HG03025 (cell line): ENCODE data around the gene ZNHIT2.

Source experiments
- ATAC-seq: cut with Tn5 transposase; IDR thresholded peaks from one replicate; pipeline ENCODE4 v1.9.1; 2021; ENCODE audit warnings: mild to moderate bottlenecking, moderate library complexity; ENCODE audit not compliant: unreplicated experiment, low FRiP score

Gene ZNHIT2

GRCh38 chr11:65078786-65079342 is 38.6 kb downstream of the ZNHIT2 start:
- no peak for ATAC-seq

- no peak for ATAC-seq
Measured at GRCh38 chr11:65078151-65078550, 39.4 kb downstream of the ZNHIT2 start.

DNA sequence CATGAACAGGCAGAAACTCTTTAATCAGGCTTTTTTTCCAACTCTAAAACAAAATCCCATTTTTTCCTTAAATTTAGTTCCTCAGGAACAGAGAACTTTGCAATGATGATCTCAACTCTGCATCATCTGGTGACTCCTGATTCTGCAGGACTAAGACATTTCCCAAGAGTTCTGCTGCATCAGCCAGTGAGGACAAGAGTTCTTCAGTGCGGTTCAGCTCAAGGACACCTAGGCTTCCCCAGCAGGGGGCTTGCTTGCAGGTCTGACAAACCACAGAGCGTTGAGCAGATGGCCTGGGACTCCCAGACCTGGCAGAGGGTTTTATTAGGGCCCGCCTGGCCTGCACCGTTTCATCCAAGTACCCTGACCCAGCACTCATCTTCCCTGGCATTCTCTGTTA is 40.0 kb downstream of the ZNHIT2 start:
- ATAC-seq = no peak

- ATAC-seq = no peak
Measured at GRCh38 chr11:65072631-65072966, 44.9 kb downstream of the ZNHIT2 start.

DNA sequence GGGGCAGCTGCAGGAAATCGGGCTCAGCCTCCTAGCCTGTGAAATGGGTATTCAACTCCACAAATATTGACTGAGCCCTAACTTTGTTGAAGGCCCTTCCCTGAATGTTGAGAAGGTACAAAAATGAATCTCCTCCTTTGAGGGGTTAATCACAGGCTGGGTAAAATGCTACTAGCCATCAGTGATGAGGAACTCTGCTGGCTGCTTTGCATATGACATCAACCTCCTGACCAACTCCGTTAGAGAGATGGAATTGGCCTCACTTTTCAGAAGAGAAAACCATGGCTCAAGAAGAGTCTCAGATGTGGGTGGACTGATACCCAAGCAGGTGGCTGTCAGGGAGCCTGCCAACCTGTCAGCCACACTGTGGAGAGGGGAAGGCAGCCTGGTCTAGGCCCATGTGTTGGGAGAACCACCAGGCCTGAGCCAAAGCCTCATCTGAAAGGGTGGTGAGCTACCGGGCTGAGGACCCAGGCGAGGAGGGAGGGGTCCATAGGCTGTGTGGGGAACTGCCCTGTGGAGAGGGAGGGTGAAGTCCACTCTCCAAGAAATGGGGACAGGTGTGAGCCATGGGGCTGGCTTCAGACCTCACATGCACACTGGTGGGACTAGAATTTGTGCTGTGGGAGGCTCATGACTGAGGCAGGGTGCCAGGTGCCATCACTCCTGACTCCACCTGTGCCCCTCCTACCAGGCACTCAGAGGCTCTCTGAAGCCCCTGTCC is 45.4 kb downstream of the ZNHIT2 start:
- no peak for ATAC-seq

- no peak for ATAC-seq
Measured at GRCh38 chr11:65069217-65069616, 48.3 kb downstream of the ZNHIT2 start.

DNA sequence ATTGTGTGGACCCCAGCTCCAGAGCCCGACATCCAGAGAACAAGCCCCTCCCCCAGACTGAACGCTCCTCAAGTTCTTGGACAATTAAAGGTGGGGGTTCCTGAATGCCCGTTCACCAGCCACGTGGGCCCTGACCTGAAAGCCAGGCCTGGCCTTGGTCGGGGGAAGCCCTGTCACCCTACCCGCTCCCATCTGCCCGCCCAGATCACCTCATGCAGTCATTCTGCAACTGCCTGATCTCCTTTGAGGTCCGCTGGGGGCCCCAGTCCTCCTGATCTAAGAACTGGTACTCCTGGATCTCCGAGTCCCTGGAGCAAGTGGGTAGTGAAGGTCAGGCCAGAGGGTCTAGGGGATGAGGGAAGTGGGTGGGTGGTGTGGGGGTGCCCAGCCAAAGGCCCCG is 50.1 kb downstream of the ZNHIT2 start:
- no peak for ATAC-seq

- no peak for ATAC-seq
Measured at GRCh38 chr11:65066805-65067291, 50.7 kb downstream of the ZNHIT2 start.
